A673 (cell line): ENCODE measurements around the gene PEX14. TPM values are rescaled to one million over a fixed set of nuclear protein-coding genes. Genes with fewer than 3 reads are reported as not detected.

ENCODE experiments used
- BruUV-seq: library from RNA; stranded (reverse); fragments of 400-500 nt; replicated peaks from 2 replicates; lab custom pipeline; 2021; lab: Mats Ljungman, UMichigan
- CTCF ChIA-PET: fragments of 300-600 bp; sonication (Branson Sonifier 250); formaldehyde crosslinking; loops from one replicate; lab custom pipeline; 2022; ENCODE audit warnings: antibody characterized with exemption; lab: Charles Lee
- POLR2A ChIA-PET: fragments of 300-600 bp; sonication (Branson Sonifier 250); formaldehyde crosslinking; loops from one replicate; lab custom pipeline; 2022; ENCODE audit warnings: antibody characterized with exemption; ENCODE audit not compliant: low non-redundant PET; lab: Charles Lee
- DNase-seq: peaks from one replicate; pipeline ENCODE4 v3.0.0-alpha.2; 2015; ENCODE audit warnings: low spot score
- H3K27ac ChIP-seq: fragments of 200-600 bp; sonication (generic); 2 replicates; pipeline ENCODE4 v1.5.1; 2016; ENCODE audit warnings: mixed run types, low read depth, mild to moderate bottlenecking, mixed read lengths, antibody characterized with exemption, low read length; ENCODE audit not compliant: poor library complexity, severe bottlenecking
- H3K27me3 ChIP-seq: fragments of 200-600 bp; sonication (generic); replicated peaks from 2 replicates; pipeline ENCODE4 v1.6.1; 2017; ENCODE audit warnings: mixed run types, low read depth, mild to moderate bottlenecking, mixed read lengths, antibody characterized with exemption, low read length; ENCODE audit not compliant: insufficient read depth, poor library complexity
- H3K36me3 ChIP-seq: fragments of 200-600 bp; sonication (generic); 2 replicates; pipeline ENCODE4 v1.6.1; 2016; ENCODE audit warnings: mixed run types, mild to moderate bottlenecking, mixed read lengths, antibody characterized with exemption, low read length; ENCODE audit not compliant: insufficient read depth, poor library complexity, severe bottlenecking
- H3K4me1 ChIP-seq: fragments of 200-600 bp; sonication (generic); 2 replicates; pipeline ENCODE4 v1.6.1; 2017; ENCODE audit warnings: mixed run types, mild to moderate bottlenecking, mixed read lengths, antibody characterized with exemption, low read length; ENCODE audit not compliant: insufficient read depth, poor library complexity, severe bottlenecking
- H3K4me3 ChIP-seq: fragments of 200-600 bp; sonication (generic); 2 replicates; pipeline ENCODE4 v1.5.1; 2016; ENCODE audit warnings: low read depth, mixed run types, mild to moderate bottlenecking, mixed read lengths, low read length; ENCODE audit not compliant: poor library complexity, severe bottlenecking
- H3K9me3 ChIP-seq: fragments of 200-600 bp; sonication (generic); 2 replicates; pipeline ENCODE4 v1.6.1; 2016; ENCODE audit warnings: mixed run types, low read depth, mild to moderate bottlenecking, mixed read lengths, antibody characterized with exemption, low read length; ENCODE audit not compliant: poor library complexity, severe bottlenecking
- EZH2 ChIP-seq: fragments of 200-600 bp; sonication (generic); IDR thresholded peaks from 2 replicates; pipeline ENCODE4 v1.6.1; 2017; ENCODE audit warnings: borderline replicate concordance, low read depth, mild to moderate bottlenecking, mixed read lengths, antibody characterized with exemption, low read length; ENCODE audit not compliant: poor library complexity, severe bottlenecking
- intact Hi-C: fragments of 100-400 bp; cut with micrococcal nuclease; formaldehyde crosslinking; loops from one replicate; pipeline ENCODE4 v1.10.0; 2022; ENCODE audit not compliant: unreplicated experiment
- total RNA-seq: library from RNA; stranded (reverse); gene quantifications from 2 replicates; pipeline ENCODE4 v1.2.3, GENCODE V29; 2021
- TF ChIP-seq, protein P1 (sequence below): fragments of 300-800, 200-600 bp; sonication (generic); conservative IDR thresholded peaks from 2 replicates; pipeline ENCODE4 v1.5.1; 2017; ENCODE audit warnings: low read depth, mild to moderate bottlenecking, antibody characterized with exemption, low read length, moderate library complexity, mixed read lengths

The PEX14 gene
- total RNA-seq, 1 experiment from 2014 or later: 26.8 TPM

- ChIA-PET POLR2A (no interaction called here), CTCF (no interaction called here)
- Histone ChIP-seq H3K27ac (no peak overlapping the region), H3K4me1 (peaks cover 35% of the 10 kb centered on the region), H3K36me3 (no peaks in the 10 kb centered on the region), H3K4me3 (no peak overlapping the region), H3K27me3 (no peaks in the 10 kb centered on the region), H3K9me3 (no peaks in the 10 kb centered on the region)
- intact Hi-C loops: no loop called here
- DNase-seq: no peak
- TF ChIP-seq, protein P1, sequence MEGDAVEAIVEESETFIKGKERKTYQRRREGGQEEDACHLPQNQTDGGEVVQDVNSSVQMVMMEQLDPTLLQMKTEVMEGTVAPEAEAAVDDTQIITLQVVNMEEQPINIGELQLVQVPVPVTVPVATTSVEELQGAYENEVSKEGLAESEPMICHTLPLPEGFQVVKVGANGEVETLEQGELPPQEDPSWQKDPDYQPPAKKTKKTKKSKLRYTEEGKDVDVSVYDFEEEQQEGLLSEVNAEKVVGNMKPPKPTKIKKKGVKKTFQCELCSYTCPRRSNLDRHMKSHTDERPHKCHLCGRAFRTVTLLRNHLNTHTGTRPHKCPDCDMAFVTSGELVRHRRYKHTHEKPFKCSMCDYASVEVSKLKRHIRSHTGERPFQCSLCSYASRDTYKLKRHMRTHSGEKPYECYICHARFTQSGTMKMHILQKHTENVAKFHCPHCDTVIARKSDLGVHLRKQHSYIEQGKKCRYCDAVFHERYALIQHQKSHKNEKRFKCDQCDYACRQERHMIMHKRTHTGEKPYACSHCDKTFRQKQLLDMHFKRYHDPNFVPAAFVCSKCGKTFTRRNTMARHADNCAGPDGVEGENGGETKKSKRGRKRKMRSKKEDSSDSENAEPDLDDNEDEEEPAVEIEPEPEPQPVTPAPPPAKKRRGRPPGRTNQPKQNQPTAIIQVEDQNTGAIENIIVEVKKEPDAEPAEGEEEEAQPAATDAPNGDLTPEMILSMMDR: no peak
- TF ChIP-seq EZH2: no peak
- BruUV-seq: no TSS peak
Observed at GRCh38 chr1:10539411-10540043, 64.8 kb downstream of the PEX14 start.

DNA sequence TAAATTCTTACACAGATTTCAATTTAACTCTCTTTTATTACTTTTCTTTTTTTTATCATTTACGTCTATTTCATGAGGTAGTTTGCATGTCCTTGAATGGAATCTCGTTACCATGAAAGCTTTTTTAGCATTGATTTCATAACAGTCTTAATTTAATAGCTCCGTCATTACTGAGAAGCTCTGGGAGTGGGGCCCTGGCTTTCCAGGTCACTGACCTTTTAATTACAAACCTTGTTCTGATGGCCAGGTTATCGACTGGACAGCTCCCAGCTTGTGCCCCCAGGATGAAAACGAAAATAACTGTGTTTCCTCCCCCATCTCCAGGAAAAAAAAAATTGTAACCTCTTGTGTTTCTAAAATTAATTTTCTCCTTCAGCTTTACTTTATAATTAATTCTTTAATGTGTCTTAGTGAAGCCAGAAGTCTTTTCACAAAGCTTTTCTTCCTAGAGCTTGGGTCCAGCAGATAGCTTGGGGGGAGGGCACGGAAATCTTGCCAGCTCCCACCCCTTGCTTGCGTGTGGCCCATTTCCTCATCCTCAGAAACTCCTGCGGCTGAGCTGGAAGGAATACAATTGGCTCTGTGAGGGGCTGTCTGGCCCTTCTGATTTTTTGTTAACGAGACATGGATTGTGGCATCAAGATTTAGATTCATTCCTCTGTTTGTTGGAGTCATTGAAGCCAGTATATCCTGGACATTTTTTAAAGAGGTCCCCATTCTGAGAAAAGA is 65.7 kb downstream of the PEX14 start:
- no peak overlapping the region for H3K27ac ChIP-seq
- ChIA-PET POLR2A (no interaction called here), CTCF (no interaction called here)
- no TSS peak for BruUV-seq
- no peaks in the 10 kb centered on the region for H3K27me3 ChIP-seq
- H3K4me1 ChIP-seq: peaks cover 35% of the 10 kb centered on the region
- intact Hi-C loops: no loop called here
- no peaks in the 10 kb centered on the region for H3K9me3 ChIP-seq
- H3K36me3 ChIP-seq: no peaks in the 10 kb centered on the region
- DNase-seq: no peak
- H3K4me3 ChIP-seq: no peak overlapping the region
- TF ChIP-seq, protein P1: no peak
- TF ChIP-seq EZH2: no peak

GRCh38 chr1:10541286-10541685 is 66.5 kb downstream of the PEX14 start:
- TF ChIP-seq, protein P1: no peak
- no peak for TF ChIP-seq EZH2
- Histone ChIP-seq H3K36me3 (no peaks in the 10 kb centered on the region), H3K27ac (no peak overlapping the region), H3K4me3 (no peak overlapping the region), H3K4me1 (peaks cover 35% of the 10 kb centered on the region), H3K9me3 (no peaks in the 10 kb centered on the region), H3K27me3 (no peaks in the 10 kb centered on the region)
- DNase-seq: no peak
- POLR2A ChIA-PET: no interaction called here
- CTCF ChIA-PET: interaction anchor here (0.6 kb wide), 1 partner anchor 1453 kb away, joined by 6 read pairs; no protein-coding TSS in a partner anchor
- no TSS peak for BruUV-seq
- intact Hi-C loops: no loop called here
